ENCODE results near the gene CNTN5.

DNA sequence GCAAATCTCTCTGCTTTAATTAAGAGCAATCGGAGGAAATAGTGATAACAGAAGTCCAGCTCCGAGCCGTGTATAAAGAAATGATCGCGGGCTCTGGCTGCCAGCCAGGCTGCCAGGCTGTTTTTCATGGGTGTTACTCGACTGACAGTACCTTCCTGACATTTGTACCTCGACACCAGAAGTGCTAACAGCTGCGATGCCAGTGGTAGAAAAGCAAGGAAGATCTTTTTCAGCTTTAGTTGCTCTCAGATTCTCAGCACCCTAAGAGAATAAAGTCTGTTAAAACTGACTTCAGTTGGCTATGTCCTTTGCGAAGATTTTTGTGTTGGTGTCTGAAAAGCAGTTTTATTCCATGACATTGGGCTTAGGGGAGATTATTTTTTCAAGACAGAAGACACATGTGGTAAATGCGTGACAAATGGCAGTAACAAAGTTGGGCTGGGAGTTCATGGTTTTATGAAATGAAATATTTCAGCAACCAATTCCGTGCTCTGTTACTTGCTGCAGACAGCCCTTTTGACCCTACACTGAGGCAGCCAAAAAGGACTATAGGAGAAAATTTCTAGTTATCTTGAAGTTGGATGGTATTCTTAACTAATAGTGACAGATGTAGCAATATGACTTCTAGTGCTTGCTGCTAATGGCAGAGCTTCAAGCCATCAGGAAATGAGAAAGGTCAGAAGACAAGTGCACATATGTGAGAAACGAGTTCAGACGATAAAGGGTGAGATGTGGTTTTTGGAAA lies 296.2 kb downstream of the CNTN5 start:
- TF ChIP-seq CTCF (IDR thresholded peaks at IDR 0.05 in 4 of 5, conservative IDR thresholded peaks at IDR 0.05 in 1 of 5) (no peak), POLR2A (IDR thresholded peaks at IDR 0.05) (no peak)

Measured in gastrocnemius medialis (tissue), 4 donors.